HG03108 (cell line): ENCODE data around the gene TAF11.
"Not testable (repeated sequence)": the region's sequence is repeated elsewhere in the genome, so short reads cannot be mapped to it uniquely, and the experiment has no call there.

Experiments used
- ATAC-seq: cut with Tn5 transposase; IDR thresholded peaks from one replicate; pipeline ENCODE4 v1.9.1; 2021; ENCODE audit warnings: moderate library complexity; ENCODE audit not compliant: unreplicated experiment

TAF11 gene

DNA sequence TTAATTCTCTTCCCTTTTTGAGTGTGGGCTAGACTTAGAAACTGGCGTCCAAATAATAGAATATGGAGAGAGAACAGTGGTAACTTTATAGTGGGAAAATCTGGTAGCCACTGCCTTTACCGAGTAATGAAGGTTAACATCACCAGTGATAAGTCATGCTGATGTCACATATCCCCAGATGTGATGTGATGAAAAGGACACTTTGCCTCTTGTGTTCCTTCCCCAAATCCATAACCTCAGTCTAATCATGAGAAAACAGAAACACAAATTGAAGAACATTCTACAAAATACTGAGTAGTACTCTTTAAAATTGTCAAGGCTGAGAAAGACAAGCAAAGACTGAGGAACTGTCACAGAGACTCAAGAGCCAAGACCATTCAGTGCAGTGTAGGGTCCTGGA lies 19.0 kb upstream of the TAF11 start:
- ATAC-seq, result no peak

DNA sequence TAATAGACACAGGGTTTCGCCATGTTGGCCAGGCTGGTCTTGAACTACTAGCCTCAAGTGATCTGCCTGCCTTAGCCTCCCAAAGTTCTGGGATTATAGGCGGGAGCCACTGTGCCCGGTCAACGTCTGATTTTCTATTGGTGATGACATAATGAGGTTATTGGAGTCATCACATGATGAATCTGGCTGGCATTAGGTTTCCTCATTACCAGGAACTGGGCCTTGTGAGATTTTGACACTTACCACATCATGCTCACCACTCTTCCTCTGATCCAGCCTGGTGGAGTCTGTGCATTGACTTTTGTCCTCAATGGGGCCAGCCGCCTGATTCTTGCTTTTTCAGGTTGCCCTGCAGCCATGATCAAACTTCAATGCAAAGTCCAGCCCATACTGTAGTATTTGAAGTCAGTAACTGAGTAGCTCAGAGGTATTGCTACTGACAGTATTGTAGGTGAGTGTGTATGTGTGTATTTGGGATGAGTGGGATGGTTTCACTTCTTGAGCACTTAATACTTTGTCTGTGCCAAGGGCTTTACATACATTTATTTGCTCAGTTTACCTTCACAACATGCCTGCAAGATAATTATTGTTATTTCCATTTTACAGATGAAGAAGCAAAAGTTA lies 17.3 kb upstream of the TAF11 start:
- ATAC-seq, result no peak

DNA sequence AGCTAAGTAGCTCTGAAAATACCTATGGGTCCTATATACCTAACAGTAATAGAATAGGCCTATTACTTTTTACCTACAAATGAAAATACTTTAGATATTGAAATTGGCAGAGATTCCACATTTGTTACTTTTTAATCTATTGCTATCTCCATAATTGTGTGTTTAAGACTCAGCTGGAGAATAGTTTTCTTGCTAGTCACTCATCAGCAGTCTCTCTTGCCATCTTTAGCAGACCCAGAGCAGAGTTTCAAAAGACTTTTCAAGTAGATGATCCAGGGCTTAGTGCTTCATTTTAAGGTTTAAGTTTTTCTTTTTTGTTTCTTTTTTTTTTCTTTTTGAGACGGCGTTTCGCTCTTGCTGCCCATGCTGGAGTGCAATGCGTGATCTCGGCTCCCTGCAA lies 14.1 kb upstream of the TAF11 start:
- ATAC-seq, result no peak

DNA sequence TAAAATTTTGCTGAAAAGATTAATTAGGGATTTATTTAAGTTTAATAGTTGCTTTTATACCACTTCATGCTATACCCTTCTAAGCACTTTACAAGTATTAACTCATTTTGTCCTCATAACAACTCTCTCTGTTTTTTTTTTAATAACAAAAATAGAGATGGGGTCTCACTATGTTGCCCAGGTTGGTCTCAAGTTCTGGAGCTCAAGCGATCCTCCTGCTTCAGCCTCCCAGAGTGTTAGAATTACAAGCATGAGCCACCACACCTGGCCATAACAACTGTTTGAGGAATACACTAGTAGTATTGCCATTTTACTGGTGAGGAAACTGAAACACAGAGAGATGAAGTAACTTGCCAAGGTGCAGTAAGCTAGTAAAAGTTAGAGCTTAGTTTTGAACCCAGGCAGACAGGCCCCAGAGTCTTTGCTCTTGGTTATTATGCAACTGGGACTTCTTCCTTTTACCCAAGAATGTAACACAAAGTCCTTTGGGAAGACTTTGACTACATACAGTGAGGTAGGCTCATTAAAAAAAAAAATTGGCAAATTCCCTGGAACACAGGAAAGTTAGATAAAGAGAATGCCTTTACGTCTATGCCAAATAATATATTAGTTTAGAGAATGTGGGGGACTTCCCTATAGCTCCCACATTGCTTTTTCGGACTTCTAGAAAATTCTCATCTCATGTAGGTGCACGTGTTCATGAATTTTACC lies 12.6 kb upstream of the TAF11 start:
- no peak for ATAC-seq

- ATAC-seq, result not testable (repeated sequence)
These were observed 11.9 kb upstream of the TAF11 start for GRCh38 chr6:34899748-34900147.

- ATAC-seq, result no peak
These were observed 9.9 kb upstream of the TAF11 start for GRCh38 chr6:34897716-34898115.

- no peak for ATAC-seq
These were observed 9.3 kb upstream of the TAF11 start for GRCh38 chr6:34897130-34897529.

DNA sequence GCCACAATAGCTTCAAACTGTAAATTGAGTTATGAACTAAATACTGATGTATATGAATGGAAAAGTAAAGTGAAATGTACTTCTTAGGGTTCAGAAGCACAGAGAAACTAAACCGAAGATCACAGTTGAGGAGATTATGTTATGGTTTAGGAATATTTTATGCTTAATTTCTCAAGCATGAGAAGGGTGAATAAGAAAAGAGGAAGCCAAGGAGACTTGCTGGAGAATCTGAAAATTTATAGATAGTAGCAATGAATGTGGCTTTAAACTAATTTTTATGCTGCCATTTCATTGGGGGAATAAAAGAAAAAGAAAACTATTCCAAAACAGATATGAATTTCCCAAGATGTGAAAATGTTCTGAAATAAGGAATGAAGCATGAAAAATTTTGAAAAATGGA lies 6.9 kb upstream of the TAF11 start:
- ATAC-seq, result no peak

DNA sequence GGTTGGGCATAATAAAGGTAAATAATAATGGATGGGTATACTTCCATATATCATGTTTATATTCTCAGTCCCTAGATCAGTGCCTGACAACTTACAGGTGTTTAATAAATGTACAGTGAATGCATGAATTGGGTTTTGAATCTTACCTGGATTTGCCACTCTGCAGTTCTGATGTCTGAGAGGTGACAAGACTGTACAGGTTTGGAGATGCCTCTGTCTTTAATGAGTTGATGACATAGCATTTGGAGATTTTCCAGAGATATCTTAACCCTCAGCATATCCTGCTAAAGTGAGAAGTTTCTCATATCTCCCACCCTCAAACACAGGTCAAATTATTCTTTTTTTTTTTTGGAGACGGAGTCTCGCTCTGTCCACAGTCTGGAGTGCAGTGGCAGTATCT lies 3.5 kb upstream of the TAF11 start:
- no peak for ATAC-seq

- ATAC-seq, result no peak
These were observed 2.7 kb upstream of the TAF11 start for GRCh38 chr6:34890533-34890925.

- no peak for ATAC-seq
These were observed 1.2 kb upstream of the TAF11 start, which contains the start of gene ANKS1A for GRCh38 chr6:34888874-34889555. Gene ANKS1A, plus strand, starts transcription at chr6:34889255. Its CDS starts 148 bp downstream, at chr6:34889403.

GRCh38 chr6:34888514-34888856 lies 643 bp upstream of the TAF11 start:
- ATAC-seq, result no peak

GRCh38 chr6:34885837-34886236 lies 2.0 kb downstream of the TAF11 start:
- ATAC-seq, result not testable (repeated sequence)

GRCh38 chr6:34884996-34885395 lies 2.8 kb downstream of the TAF11 start:
- no peak for ATAC-seq

- not testable (repeated sequence) for ATAC-seq
These were observed 3.8 kb downstream of the TAF11 start for GRCh38 chr6:34884073-34884472.

DNA sequence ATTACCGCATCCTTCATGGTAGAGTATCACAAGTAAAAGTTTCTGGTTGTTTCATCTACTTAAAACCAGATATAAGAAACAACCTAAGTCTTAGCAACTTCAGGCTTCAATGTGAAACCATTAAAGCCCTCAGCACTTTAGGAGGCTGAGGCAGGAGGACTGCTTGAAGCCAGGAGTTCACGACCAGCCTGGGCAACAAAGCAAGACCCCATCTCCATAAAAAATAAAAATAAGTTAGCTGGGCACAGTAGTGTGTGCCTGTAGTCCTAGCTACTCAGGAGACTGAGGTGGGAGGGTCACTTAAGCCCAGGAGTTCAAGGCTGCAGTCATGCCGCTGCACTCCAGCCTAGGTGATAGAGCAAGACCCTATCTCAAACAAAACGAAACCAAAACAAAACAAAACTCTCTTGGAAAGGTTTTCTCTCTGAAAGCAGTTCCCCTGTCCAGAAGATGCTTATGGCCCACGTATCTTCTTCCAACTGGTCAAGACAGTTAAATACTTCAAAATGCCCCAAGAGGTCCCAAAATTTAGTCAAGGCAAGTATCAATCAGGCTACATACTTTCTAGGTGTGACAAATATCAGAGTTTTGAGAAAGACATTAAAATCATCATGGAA lies 9.9 kb downstream of the TAF11 start:
- ATAC-seq, result no peak

DNA sequence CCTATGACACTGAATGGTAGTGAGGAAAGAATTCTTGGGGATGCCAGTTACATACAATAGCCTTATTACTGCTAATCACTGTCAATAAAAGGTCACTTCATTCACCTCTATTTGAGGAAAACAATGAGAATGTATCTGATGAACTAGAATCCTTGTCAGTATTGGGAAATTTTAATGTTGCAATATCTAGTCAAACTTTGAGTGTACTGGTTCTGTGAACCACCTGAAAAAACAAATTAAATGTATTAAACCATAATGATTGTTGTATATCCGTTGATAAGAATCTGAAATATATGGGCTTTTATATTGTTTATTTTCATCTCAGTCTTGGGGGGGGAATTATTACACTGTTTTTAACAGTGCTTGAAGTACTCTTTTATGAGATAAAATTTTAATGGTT lies 10.6 kb downstream of the TAF11 start:
- no peak for ATAC-seq

DNA sequence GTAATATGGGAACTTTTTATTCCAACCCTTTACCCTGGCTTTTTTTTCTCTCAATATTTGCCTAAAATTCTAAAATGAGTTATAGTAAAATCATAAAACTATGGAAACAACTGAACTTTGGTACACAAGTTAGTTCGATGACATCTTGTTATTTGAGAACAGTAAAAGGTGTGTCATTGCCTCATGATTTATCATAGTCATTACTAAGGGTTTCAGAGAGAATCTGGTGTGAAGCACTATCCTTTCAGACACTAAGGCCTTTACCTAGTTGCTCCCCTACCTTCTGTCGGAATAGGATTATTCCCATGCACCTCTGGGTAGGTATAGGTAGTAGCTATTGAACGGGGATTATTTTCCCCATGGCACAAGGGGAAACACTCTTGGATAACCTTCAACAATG lies 11.4 kb downstream of the TAF11 start:
- no peak for ATAC-seq

GRCh38 chr6:34875292-34876213 lies 12.3 kb downstream of the TAF11 start:
- ATAC-seq, result no peak

- no peak for ATAC-seq
These were observed 15.5 kb downstream of the TAF11 start for GRCh38 chr6:34872332-34872731.

DNA sequence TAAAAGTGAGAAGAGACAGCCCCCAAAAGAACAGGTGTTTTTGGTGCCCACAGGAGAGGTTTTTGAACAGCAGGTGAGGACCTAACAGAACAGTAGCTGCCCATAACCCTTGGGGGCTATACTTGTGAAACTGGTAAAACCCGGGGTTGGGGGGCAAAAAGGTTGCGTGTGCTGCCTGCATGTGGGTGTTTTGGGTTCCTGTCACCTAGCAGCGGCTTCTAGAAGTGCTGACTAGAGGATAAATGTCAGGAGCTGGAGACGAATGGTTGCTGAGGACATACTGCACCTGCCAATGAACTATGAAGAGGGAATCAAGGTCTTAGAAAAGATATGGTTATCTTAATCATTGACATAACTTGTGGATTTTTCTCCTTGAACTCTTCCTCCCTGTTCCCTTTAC lies 16.0 kb downstream of the TAF11 start:
- ATAC-seq, result no peak
